Panc1 (cell line): ENCODE measurements around the gene TIPRL. TPM values are rescaled to one million over a fixed set of nuclear protein-coding genes. Genes with fewer than 3 reads are reported as not detected.

Source experiments
- ATAC-seq: fragments of 200-7000 bp; cut with Tn5 transposase; 2 replicates; pipeline ENCODE4 v1.9.1; 2020; ENCODE audit warnings: mild to moderate bottlenecking, moderate library complexity
- BruUV-seq: library from RNA; stranded (reverse); fragments of 400-500 nt; replicated peaks from 2 replicates; lab custom pipeline; 2021; lab: Mats Ljungman, UMichigan
- CTCF ChIA-PET: fragments of 300-600 bp; sonication (Branson Sonifier 250); formaldehyde crosslinking; loops from one replicate; lab custom pipeline; 2022; ENCODE audit warnings: antibody characterized with exemption; lab: Charles Lee
- POLR2A ChIA-PET: fragments of 300-600 bp; sonication (Branson Sonifier 250); formaldehyde crosslinking; loops from one replicate; lab custom pipeline; 2022; ENCODE audit warnings: antibody characterized with exemption; lab: Charles Lee
- DNase-seq: peaks from one replicate; pipeline ENCODE4 v3.0.0-alpha.2; 2010; ENCODE audit warnings: low read depth, low spot score
- H3K27ac ChIP-seq: 2 replicates; pipeline ENCODE4 v1.5.1; 2011; ENCODE audit warnings: mild to moderate bottlenecking, low read length, inconsistent platforms
- H3K27me3 ChIP-seq: fragments of 200-500 bp; sonication (Bioruptor generic); 2 replicates; pipeline ENCODE4 v1.6.0; 2014; ENCODE audit warnings: low read length, inconsistent platforms; ENCODE audit not compliant: control insufficient read depth, insufficient read depth
- H3K36me3 ChIP-seq: fragments of 200-500 bp; sonication (Bioruptor generic); 2 replicates; pipeline ENCODE4 v1.5.1; 2014; ENCODE audit warnings: inconsistent platforms, mild to moderate bottlenecking, low read length, moderate library complexity; ENCODE audit not compliant: control insufficient read depth, insufficient read depth
- H3K4me1 ChIP-seq: 2 replicates; pipeline ENCODE4 v1.5.1; 2011; ENCODE audit warnings: inconsistent platforms, mild to moderate bottlenecking, low read length, moderate library complexity; ENCODE audit not compliant: control insufficient read depth, insufficient read depth
- H3K4me3 ChIP-seq, 2 experiments: 2 replicates each; pipeline ENCODE4 v1.5.1; 2011 to 2012; ENCODE audit warnings: low read depth in 2 of 2, low read length in 2 of 2, mild to moderate bottlenecking in 2 of 2, inconsistent platforms in 1 of 2, moderate library complexity in 1 of 2
- H3K9me3 ChIP-seq: fragments of 200-500 bp; sonication (Bioruptor generic); 2 replicates; pipeline ENCODE4 v1.5.1; 2014; ENCODE audit warnings: low read depth, mild to moderate bottlenecking, inconsistent platforms, low read length, moderate library complexity; ENCODE audit not compliant: control insufficient read depth, insufficient read depth
- POLR2AphosphoS5 ChIP-seq: IDR thresholded peaks from 2 replicates; pipeline ENCODE4 v1.6.1; 2012; ENCODE audit warnings: mild to moderate bottlenecking, low read depth, low read length, moderate library complexity
- SIN3A ChIP-seq: IDR thresholded peaks from 2 replicates; pipeline ENCODE4 v1.6.1; 2012; ENCODE audit warnings: low read depth, mild to moderate bottlenecking, low read length, moderate library complexity, borderline replicate concordance; ENCODE audit not compliant: insufficient read depth
- TCF7L2 ChIP-seq: IDR thresholded peaks from 2 replicates; pipeline ENCODE4 v1.6.1; 2011; ENCODE audit warnings: mild to moderate bottlenecking, low read depth, low read length, inconsistent platforms
- in situ Hi-C: cut with HindIII; loops from 2 replicates; pipeline ENCODE4 v1.10.0; 2016; ENCODE audit warnings: low sequenced_read_pairs, low pct_unique_long_range_greater_than_20kb
- intact Hi-C: fragments of 100-400 bp; cut with micrococcal nuclease; formaldehyde crosslinking; loops from one replicate; pipeline ENCODE4 v1.10.0; 2022; ENCODE audit not compliant: unreplicated experiment
- total RNA-seq: library from RNA; stranded (reverse); gene quantifications from one replicate; pipeline ENCODE4 v1.2.1, GENCODE V29; 2021; ENCODE audit not compliant: unreplicated experiment
- TF ChIP-seq, protein P1 (sequence below): fragments of 450-650 bp; IDR thresholded peaks from 2 replicates; pipeline ENCODE4 v1.5.1; 2017; ENCODE audit warnings: mild to moderate bottlenecking
- TF ChIP-seq, protein P2 (sequence below), 2 experiments: IDR thresholded peaks; 2 replicates each; pipeline ENCODE4 v1.6.1; 2011 to 2012; ENCODE audit warnings: low read depth in 2 of 2, control low read depth in 1 of 2, low read length in 1 of 2, mild to moderate bottlenecking in 1 of 2, moderate library complexity in 1 of 2; ENCODE audit not compliant: insufficient read depth in 1 of 2

TIPRL gene
- total RNA-seq, 1 experiment from 2014 or later: 48.5 TPM

DNA sequence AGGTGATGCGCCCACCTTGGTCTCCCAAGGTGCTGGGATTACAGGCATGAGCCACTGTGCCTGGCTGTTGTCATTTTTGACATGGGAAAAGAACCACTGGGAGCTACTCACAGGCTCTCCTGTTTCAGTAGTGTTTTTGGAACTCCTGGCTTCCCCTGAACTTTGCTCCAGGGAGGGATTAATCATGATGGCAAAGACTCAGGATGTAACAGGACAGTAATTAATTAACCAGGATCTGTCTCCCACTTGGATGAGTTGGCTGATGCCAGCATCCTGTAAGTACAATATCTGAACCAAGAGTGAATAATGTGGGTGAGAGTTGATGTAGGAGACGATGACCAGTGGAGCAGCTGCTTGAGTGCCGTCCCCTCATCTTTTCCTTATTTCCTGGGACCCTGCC is 51.9 kb downstream of the TIPRL start:
- H3K27ac ChIP-seq: no peak overlapping the region
- CTCF ChIA-PET: no interaction called here
- BruUV-seq: no TSS peak
- intact Hi-C loops: no loop called here
- TF ChIP-seq POLR2AphosphoS5 (no peak), TCF7L2 (no peak), SIN3A (no peak)
- TF ChIP-seq, protein P1, sequence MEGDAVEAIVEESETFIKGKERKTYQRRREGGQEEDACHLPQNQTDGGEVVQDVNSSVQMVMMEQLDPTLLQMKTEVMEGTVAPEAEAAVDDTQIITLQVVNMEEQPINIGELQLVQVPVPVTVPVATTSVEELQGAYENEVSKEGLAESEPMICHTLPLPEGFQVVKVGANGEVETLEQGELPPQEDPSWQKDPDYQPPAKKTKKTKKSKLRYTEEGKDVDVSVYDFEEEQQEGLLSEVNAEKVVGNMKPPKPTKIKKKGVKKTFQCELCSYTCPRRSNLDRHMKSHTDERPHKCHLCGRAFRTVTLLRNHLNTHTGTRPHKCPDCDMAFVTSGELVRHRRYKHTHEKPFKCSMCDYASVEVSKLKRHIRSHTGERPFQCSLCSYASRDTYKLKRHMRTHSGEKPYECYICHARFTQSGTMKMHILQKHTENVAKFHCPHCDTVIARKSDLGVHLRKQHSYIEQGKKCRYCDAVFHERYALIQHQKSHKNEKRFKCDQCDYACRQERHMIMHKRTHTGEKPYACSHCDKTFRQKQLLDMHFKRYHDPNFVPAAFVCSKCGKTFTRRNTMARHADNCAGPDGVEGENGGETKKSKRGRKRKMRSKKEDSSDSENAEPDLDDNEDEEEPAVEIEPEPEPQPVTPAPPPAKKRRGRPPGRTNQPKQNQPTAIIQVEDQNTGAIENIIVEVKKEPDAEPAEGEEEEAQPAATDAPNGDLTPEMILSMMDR: no peak
- TF ChIP-seq, protein P2, sequence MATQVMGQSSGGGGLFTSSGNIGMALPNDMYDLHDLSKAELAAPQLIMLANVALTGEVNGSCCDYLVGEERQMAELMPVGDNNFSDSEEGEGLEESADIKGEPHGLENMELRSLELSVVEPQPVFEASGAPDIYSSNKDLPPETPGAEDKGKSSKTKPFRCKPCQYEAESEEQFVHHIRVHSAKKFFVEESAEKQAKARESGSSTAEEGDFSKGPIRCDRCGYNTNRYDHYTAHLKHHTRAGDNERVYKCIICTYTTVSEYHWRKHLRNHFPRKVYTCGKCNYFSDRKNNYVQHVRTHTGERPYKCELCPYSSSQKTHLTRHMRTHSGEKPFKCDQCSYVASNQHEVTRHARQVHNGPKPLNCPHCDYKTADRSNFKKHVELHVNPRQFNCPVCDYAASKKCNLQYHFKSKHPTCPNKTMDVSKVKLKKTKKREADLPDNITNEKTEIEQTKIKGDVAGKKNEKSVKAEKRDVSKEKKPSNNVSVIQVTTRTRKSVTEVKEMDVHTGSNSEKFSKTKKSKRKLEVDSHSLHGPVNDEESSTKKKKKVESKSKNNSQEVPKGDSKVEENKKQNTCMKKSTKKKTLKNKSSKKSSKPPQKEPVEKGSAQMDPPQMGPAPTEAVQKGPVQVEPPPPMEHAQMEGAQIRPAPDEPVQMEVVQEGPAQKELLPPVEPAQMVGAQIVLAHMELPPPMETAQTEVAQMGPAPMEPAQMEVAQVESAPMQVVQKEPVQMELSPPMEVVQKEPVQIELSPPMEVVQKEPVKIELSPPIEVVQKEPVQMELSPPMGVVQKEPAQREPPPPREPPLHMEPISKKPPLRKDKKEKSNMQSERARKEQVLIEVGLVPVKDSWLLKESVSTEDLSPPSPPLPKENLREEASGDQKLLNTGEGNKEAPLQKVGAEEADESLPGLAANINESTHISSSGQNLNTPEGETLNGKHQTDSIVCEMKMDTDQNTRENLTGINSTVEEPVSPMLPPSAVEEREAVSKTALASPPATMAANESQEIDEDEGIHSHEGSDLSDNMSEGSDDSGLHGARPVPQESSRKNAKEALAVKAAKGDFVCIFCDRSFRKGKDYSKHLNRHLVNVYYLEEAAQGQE (IDR thresholded peaks at IDR 0.05; ENCODE audit: insufficient read depth in 1 of 2, low read depth in 2 of 2, low read length in 1 of 2): no peak
- no peak for ATAC-seq
- H3K36me3 ChIP-seq: peaks cover 6% of the 10 kb centered on the region; the same call in 1 of the 2 replicates
- no peaks in the 10 kb centered on the region for H3K9me3 ChIP-seq
- peaks cover 21% of the 10 kb centered on the region for H3K4me1 ChIP-seq
- POLR2A ChIA-PET: no interaction called here
- DNase-seq: no peak
- H3K4me3 ChIP-seq: no peak overlapping the region
- H3K27me3 ChIP-seq: no peaks in the 10 kb centered on the region
- in situ Hi-C loops: no loop called here

GRCh38 chr1:168234846-168235547 is 56.2 kb downstream of the TIPRL start:
- Histone ChIP-seq H3K4me3 (no peak overlapping the region), H3K9me3 (no peaks in the 10 kb centered on the region), H3K27me3 (no peaks in the 10 kb centered on the region), H3K4me1 (no peaks in the 10 kb centered on the region), H3K27ac (no peak overlapping the region), H3K36me3 (peaks cover 8% of the 10 kb centered on the region; the same call in 1 of the 2 replicates)
- ChIA-PET CTCF (interaction anchor here (0.7 kb wide), 1 partner anchor 87 kb away, joined by 3 read pairs; no protein-coding TSS in a partner anchor), POLR2A (interaction anchor here (0.7 kb wide), 1 partner anchor 1014 kb away, joined by 4 read pairs; the partner anchor contains the start of gene POU2F1)
- in situ Hi-C loops (no loop called here), intact Hi-C loops (no loop called here)
- DNase-seq (peak; percentile 24), ATAC-seq (peak; percentile 92)
- no TSS peak for BruUV-seq
- TF ChIP-seq, protein P1: peak; percentile 76
- TF ChIP-seq SIN3A: no peak
- TF ChIP-seq TCF7L2: no peak
- TF ChIP-seq, protein P2 (IDR thresholded peaks at IDR 0.05; ENCODE audit: insufficient read depth in 1 of 2, low read depth in 2 of 2, low read length in 1 of 2): no peak
- no peak for TF ChIP-seq POLR2AphosphoS5
